NCI-H2029 (cell line): Measurements from ENCODE around the gene NFIX.

Experiments
- DNase-seq: peaks from one replicate; lab custom pipeline; 2025; lab: John Stamatoyannopoulos, UW

Gene NFIX

DNA sequence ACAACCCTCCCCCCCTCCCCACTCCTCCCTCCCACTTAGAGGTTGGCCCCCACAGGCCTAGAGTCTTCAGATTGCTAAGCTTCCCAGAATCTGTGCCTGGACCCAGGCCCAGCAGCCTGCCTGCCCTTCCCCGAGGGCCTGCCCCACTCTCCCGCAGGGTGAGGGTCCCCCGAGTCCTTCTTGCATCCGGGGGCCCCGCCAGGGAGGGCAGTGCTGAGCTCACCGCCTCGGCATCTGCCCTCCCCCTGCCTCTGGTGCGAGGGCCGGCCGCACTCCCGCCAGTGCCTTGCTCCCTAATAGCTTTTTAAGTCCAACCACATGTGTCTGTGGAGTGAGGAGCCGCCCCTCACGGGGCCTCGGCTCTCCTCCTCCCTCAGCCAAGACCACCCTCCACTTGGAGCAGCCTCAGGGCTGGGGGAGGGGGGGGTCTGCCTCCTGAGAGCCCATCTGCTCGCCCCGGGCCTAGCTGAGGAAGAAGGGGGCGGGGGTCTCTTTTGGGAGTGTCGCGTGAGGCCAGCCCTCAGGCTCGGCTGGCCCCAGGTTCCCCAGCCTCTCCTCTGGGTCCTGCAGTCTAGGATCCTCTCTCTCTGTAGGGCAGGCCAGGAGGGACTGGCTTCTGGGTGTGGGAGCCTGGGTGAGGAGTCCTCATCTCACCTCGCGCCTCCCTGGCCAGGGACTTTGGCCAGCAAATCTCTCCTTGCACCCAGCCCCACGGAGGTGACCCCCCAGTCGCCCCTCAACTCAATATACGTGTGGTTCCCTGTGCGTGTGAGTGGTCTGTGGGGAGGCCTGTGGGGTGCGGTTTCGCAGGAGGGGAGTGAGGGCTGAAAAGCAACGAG is 60.2 kb downstream of the NFIX start:
- DNase-seq: no peak

GRCh38 chr19:13056052-13056660 is 60.9 kb downstream of the NFIX start:
- DNase-seq: no peak

- peak; percentile 20 for DNase-seq
Measured at GRCh38 chr19:13057147-13057572, 61.9 kb downstream of the NFIX start.

DNA sequence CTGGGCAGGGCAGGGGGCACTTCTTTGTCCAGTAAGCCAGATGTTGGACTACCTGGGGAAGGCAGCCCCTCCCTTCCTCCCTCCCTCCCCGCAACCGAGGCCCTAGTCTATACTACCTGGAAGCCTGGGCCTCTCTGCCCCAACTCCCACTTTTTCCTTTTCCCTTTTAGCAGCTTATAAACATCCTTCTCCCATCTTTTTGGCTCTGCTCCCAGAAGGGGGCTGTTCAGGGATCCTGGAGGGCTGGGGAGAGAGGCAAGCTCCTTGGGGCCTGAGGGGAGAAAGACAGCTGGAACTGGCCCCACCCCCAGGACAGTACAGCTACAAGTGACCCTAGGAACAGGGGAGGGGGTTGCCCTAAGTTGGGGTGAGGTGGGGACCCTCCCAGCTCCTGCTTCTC is 62.5 kb downstream of the NFIX start:
- no peak for DNase-seq

- no peak for DNase-seq
Measured at GRCh38 chr19:13058951-13059660, 63.8 kb downstream of the NFIX start.

DNA sequence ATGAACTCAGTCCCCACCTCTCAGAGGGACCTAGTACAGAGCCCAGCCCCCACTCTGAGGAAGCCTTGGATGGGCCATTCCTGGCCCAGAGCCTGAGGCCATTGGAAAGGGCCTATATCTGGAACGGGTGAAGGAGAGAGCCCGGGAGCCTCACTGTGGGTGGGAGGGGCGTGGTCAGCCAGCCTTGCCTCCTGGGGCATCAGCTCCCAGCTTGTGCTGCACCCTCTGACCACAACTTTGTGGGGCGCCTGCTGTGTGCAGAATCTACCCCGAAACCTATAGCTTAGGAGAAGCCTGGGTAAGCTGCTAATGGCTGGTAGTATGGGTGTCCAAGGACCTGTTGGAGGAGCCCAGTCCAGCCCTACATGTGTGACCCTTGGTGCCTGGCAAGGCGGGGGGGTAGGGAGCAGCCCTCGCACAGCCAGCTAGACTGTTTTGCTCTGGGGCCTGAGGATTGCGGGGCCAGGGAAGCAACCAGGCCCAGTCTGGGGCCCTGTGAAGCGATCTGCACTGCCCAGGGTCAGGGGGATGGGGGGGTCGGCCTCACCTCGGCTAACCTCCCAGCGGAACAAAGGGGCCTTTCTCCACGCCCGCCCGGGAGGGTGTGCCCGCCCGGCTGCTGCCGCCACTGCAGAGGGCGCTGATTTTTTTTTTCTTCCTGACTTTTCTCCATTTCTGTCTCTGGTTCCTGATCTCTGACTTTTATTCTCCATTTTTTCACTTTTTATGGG is 65.1 kb downstream of the NFIX start:
- no peak for DNase-seq

- DNase-seq: peak; percentile 71
Measured at GRCh38 chr19:13060964-13061927, 66.0 kb downstream of the NFIX start.

- no peak for DNase-seq
Measured at GRCh38 chr19:13062317-13062716, 67.0 kb downstream of the NFIX start.

DNA sequence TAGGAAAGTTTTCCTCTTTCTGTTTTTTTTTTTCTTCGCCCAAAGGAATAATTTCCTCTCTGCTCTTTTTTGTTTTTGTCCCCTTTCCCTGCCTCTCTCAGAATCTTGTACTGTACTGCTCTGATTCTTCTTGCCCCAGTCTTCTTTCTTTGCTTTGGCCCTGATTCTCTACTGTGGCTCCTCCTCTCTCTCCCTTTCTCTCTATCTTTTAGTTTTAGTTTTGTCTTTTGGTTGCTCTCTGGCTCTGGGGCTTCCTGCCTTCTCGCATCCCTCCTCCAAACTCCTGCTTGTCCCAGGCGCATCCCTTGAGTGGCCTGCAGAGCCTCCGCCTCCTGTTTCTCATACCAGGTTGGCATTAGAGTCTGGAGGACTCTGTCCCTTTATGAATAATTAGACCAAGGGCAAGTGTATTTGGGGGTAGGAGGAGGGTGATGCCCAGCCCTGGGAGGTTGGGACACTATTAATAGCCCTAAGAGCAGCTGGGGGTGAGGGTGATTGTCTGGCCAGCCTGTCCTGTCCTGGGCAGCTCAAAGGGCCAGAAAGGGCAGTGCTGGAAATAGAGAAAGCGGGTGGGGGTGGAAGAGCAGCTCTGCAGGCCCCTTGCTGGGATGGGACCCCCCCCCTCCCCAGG is 68.3 kb downstream of the NFIX start:
- no peak for DNase-seq

DNA sequence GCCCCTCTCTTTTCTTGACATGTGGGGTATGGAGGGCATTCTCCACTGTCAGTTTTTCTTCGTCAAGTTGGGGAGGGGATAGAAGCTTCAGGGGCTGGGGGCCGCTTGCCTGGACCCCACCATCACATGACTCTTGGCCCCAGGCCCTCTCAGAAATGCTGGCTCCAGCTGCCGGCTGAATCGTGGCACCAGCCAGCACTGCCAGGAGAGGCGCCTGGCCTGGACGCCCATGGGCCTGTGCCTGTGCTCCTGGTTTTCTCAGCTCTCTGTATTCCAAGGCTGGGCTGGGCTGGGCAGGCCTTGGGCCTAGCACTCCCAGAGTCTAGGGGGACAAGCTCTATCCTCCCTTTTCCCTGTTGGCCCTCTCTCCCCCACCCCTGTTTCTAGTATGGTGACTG is 68.8 kb downstream of the NFIX start:
- no peak for DNase-seq

- DNase-seq: no peak
Measured at GRCh38 chr19:13066226-13066625, 71.0 kb downstream of the NFIX start.

GRCh38 chr19:13066933-13067807 is 71.9 kb downstream of the NFIX start:
- no peak for DNase-seq

GRCh38 chr19:13068085-13068846 is 73.0 kb downstream of the NFIX start:
- DNase-seq: no peak

DNA sequence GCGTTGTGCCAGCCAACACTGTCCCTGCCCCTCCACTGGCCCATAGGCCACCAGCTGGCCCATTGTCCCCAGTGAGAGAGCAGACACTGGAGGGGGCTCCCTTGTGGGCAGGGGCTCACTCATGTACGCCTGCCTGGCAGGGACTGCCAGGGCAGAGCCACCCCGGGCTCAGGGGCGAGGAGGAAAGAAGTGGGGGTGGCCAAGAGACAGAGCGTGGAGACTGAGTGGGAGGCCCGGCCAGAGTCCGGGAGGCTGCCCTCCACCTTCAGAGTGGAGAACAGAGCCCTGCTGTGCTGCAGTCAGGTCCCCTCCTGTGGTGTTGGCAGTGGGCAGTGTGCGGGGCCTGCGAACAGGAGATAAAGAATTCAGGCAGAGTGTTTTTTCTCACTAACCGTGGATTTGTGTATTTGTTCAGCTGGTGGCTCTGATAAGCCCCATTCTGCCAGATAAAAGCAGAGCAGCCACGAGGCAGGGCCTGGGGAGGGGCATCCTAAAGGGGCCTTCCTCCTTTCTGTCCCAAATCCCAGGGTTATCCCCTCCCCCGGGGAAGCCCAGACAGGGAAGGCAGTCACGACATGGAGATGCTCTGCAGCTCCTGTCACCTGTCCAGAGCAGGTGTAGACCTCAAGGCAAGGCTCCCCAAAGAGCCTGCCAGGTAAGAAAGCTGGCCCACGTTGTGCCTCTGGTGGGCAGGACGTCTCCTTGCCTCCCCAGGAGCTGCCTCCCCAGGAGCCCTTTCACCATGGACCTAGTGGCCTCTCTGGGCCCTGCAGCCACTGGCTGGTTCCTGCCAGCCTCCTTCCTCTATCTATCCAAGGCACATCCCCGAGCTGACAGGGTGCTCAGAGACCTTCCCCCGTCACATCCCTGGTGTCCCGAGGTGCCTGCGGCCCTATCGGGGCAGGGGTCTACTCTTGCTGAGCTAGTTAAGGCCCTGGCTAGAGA is 74.4 kb downstream of the NFIX start:
- DNase-seq: no peak

DNA sequence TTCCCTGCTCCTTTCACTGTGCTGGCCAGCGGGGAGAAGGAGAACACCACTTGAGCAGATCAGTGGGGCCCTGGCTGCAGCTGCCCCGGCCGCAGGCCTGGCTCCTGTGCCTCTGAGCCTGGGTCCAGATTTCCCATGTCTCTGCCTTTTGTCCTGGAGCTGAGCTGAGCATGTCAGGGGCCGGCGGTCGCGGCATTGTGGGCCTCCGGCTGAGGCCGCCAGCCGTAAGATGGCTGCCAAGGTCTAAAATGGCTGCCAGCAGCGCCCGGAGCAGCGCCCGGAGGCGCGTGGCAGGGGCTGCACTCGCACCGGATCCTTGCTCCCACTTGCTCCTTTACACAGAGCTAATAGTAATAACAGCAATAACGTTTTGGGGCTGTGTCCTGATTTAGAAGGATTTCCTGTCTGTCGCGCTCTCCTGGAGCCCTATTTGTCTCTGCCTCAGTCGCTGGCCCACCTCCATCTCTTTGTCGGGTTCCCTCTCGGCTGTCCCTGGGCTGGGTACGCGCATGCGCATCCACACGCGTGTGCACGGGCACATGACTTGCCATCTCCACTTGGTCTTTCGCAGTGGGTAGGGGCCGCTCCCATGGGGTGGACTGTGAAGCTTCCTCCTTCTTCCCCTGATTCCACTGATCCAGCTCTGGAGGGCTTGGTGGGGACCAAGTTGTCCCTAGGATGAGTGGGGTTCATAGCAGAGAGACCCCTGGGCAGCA is 75.3 kb downstream of the NFIX start:
- DNase-seq: no peak

- DNase-seq: no peak
Measured at GRCh38 chr19:13071444-13072187, 76.3 kb downstream of the NFIX start.
